GM18511 (cell line): ENCODE results near the gene ARFGEF2.
A peak's percentile ranks its signal among the peaks of the same experiment; 100 is the strongest.
"Not testable (repeated sequence)": the region's sequence is repeated elsewhere in the genome, so short reads cannot be mapped to it uniquely, and the experiment has no call there.

Source experiments
- ATAC-seq: cut with Tn5 transposase; IDR thresholded peaks from one replicate; pipeline ENCODE4 v1.9.1; 2021; ENCODE audit warnings: mild to moderate bottlenecking, moderate library complexity; ENCODE audit not compliant: unreplicated experiment

Gene ARFGEF2

DNA sequence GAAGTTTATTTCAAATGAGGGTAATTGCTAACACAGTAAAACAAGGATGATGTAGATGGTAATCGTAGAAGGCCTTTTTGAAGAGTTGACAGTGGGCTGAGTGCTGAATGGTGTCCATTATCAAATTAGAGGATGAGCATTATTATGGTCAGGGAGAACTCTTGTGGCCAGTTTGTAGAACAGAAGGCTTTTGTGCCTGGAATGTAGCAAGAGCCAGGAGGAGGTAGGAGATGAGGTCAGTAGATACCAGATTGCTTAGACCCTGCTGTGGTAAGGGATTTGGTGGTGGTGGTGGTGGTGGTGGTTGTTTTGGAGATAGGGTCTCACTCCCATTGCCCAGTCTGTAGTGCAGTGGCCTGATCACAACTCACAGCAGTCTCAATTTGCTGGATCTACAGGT is 130.8 kb downstream of the ARFGEF2 start:
- no peak for ATAC-seq

DNA sequence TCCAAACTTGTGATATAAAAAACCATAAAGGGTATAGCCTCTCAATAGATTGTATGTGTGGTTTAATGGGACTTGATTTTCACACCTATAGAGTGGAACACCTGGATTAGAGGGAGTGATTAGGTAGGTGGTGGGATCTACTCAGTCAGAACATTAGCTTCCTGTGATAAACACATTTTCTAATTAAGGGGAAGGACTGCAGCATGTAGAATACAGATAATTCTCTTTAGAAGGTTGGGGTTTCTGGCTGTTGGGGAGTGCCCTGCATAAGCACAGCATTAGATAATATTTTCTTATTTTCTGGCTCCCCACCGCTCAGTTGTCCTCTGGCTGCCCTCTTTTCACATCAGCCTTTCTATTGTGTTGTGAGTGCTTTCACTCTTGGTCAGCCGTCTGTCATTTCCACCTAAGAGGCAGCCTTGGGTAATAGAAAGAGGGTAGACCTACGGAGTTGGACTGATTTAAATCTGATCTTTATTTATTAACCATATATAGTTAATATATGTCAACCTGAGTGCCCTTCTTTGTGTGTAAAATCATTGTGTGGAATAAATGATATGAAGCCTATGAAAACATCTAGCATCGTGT is 132.6 kb downstream of the ARFGEF2 start:
- ATAC-seq = peak; percentile 60

GRCh38 chr20:49063279-49063678 is 141.8 kb downstream of the ARFGEF2 start:
- no peak for ATAC-seq

DNA sequence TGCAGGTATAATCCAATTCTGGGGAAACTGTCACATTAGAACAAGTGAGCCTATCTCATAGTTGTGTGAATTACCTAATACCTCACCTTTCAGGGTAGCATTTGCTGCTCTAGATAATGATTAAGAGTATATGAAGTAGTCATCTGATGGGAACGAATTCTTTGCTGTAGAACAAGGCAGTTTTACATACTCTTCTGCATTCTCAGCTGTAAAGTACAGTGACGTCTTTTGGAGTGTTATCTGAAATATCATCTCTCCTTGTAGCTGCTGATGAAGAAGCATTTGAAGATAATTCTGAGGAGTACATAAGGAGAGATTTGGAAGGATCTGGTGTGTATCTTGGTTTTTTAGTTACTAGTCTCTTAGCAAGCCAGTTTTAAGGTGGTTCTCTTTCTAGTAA is 153.0 kb downstream of the ARFGEF2 start:
- ATAC-seq = no peak

GRCh38 chr20:49078310-49078709 is 156.8 kb downstream of the ARFGEF2 start:
- no peak for ATAC-seq

DNA sequence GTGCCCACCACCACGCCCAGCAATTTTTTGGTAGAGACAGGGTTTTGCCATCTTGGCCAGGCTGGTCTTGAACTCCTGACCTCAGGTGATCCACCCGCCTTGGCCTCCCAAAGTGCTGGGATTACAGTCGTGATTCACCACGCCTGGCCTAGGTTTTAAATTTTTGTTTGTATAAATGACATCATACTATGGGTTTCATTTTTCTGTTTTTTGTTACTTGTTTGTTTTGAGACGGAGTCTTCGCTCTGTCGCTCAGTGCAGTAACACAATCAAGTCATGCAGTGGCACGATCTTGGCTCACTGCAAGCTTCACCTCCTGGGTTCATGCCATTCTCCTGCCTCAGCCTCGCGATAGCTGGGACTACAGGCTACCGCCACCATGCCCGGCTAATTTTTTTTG is 160.8 kb downstream of the ARFGEF2 start:
- ATAC-seq = not testable (repeated sequence)
